Muscle layer of colon (tissue), 2 donors: ENCODE data around the gene NOXA1.

Experiments used
- H3K27ac ChIP-seq: one replicate; pipeline ENCODE4 v1.7.0; 2013; ENCODE audit warnings: low read depth, mild to moderate bottlenecking, low read length, moderate library complexity
- H3K27me3 ChIP-seq, 2 donors: one replicate each; pipeline ENCODE4 v1.7.0; 2013; ENCODE audit warnings: low read length in 2 of 2, mild to moderate bottlenecking in 2 of 2; ENCODE audit not compliant: insufficient read depth in 2 of 2, control insufficient read depth in 1 of 2
- H3K36me3 ChIP-seq: one replicate; pipeline ENCODE4 v1.7.0; 2013; ENCODE audit warnings: mild to moderate bottlenecking, low read length; ENCODE audit not compliant: insufficient read depth
- H3K4me1 ChIP-seq: one replicate; pipeline ENCODE4 v1.7.0; 2013; ENCODE audit warnings: mild to moderate bottlenecking, low read length; ENCODE audit not compliant: insufficient read depth
- H3K4me3 ChIP-seq, 2 donors: one replicate each; pipeline ENCODE4 v1.7.0; 2013; ENCODE audit warnings: low read length in 2 of 2, low read depth in 1 of 2, mild to moderate bottlenecking in 1 of 2, moderate library complexity in 1 of 2
- H3K9ac ChIP-seq: one replicate; pipeline ENCODE4 v1.7.0; 2013; ENCODE audit warnings: low read length
- H3K9me3 ChIP-seq: one replicate; pipeline ENCODE4 v1.7.0; 2013; ENCODE audit warnings: mild to moderate bottlenecking, low read length
- donor health status: abdominal sarcoma.
- donor health status: Adenocarcinoma of cecum.

Gene NOXA1

DNA sequence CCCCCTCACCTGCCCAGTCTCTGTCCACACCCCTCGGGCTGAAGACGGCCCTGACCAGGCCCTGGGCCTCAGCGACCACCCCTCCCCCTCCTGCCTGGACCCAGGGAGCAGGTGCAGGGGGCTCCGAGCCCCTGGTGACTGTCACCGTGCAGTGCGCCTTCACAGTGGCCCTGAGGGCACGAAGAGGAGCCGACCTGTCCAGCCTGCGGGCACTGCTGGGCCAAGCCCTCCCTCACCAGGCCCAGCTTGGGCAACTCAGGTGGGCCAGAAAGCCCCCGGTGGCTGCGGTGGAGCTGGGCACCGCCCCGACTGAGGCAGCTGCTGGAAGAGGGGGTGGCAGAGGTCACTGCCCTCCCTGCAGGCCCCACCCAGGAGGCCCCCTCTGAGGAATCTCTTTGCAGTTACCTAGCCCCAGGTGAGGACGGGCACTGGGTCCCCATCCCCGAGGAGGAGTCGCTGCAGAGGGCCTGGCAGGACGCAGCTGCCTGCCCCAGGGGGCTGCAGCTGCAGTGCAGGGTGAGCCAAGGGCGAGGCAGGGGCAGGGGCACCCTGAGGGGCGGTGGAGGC lies 10.2 kb downstream of the NOXA1 start:
- H3K4me1 ChIP-seq: no peaks in the 10 kb centered on the region
- no peaks in the 10 kb centered on the region for H3K9me3 ChIP-seq
- no peak overlapping the region for H3K27ac ChIP-seq
- peaks cover 0 to 36% of the 10 kb centered on the region in 2 donors for H3K27me3 ChIP-seq
- H3K9ac ChIP-seq: no peak overlapping the region
- no peaks in the 10 kb centered on the region for H3K36me3 ChIP-seq
- no peak overlapping the region for H3K4me3 ChIP-seq

DNA sequence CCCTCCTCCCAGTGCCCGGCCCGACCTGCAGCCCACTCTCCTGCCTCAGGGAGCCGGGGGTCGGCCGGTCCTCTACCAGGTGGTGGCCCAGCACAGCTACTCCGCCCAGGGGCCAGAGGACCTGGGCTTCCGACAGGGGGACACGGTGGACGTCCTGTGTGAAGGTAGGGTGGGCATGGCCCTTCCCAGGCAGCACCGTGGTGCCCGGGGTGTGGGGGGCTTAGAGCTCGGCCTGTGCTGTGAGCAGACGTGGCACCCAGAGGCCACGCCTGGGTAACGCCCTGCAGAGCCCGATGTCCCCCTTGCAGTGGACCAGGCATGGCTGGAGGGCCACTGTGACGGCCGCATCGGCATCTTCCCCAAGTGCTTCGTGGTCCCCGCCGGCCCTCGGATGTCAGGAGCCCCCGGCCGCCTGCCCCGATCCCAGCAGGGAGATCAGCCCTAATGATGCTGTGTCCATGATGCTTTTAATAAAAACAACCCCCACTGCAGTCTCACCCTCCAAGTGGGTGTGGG lies 10.8 kb downstream of the NOXA1 start:
- Histone ChIP-seq H3K27ac (no peak overlapping the region), H3K27me3 (peaks cover 0 to 41% of the 10 kb centered on the region in 2 donors), H3K4me1 (no peaks in the 10 kb centered on the region), H3K4me3 (no peak overlapping the region), H3K9me3 (no peaks in the 10 kb centered on the region), H3K36me3 (no peaks in the 10 kb centered on the region), H3K9ac (no peak overlapping the region)

DNA sequence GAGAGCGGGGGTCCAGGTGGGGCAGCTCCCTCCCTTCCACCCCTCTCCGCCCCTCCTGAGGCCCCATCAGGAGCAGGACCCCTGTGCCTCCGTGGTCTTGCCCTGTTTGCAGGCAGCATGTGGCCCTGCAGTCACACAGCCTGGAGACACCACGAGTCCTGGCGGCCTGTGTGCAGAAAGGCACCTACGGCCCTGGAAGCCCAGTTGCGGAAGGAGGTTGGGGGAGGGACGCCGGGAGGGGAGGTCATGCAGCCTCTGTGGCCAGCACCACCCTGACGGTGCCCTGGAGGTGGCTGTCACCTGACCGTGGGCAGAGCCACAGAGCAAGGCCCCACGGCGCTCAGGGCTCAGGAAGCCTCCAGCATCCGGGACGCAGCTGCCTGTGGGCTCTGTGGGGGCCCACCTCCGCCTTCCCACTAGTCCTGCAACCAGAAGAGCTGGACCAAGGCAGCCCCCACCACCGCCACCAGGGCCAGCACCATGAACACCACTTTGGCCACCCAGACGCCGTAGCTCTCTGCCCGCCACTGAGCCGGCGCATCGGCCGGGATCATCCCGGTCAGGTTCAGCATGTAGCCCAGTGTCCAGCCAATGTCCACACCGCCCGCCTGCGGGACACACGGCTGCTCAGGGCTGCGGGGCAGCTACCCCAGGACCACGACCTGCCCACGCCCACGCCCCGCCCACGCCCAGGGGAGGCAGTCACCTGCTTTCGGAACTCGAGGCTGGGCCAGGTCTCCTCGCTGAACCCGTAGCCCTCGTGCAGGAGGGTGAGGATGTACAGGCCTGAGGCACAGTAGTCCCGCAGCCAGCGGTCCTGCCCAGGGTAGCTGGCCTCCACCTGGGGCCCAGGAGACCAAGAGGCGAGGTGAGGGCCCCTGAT lies 11.5 kb downstream of the NOXA1 start:
- no peaks in the 10 kb centered on the region for H3K9me3 ChIP-seq
- no peak overlapping the region for H3K4me3 ChIP-seq
- no peak overlapping the region for H3K9ac ChIP-seq
- H3K27ac ChIP-seq: no peak overlapping the region
- peaks cover 0 to 40% of the 10 kb centered on the region in 2 donors for H3K27me3 ChIP-seq
- no peaks in the 10 kb centered on the region for H3K36me3 ChIP-seq
- no peaks in the 10 kb centered on the region for H3K4me1 ChIP-seq

DNA sequence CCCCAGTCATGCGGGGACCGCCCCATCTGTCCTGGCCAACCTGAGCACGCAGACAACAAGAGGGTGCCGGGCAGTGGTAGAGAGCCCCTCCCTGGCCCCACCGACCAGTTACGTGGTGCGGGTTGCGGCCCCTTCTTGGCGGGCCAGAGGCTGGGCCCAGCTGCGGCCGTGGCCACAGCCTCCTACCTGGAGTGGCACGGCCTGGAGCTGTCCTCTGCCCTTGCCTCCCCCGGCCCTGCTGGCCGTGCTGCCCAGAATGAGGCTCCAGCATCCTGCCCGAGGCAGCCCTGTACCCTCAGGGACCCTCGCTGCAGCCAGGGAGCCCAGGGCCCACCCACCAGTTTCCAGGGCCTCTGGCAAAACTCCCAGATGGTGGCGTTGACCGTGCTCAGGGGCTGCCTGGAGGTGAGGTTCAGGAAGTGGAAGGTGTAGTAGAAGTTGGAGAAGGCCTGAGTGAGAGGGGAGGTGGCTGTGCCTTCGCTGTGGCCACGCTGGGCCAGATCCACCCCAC lies 12.2 kb downstream of the NOXA1 start:
- Histone ChIP-seq H3K9ac (no peak overlapping the region), H3K4me3 (no peak overlapping the region), H3K27me3 (peaks cover 0 to 33% of the 10 kb centered on the region in 2 donors), H3K36me3 (no peaks in the 10 kb centered on the region), H3K9me3 (no peaks in the 10 kb centered on the region), H3K4me1 (no peaks in the 10 kb centered on the region), H3K27ac (no peak overlapping the region)

DNA sequence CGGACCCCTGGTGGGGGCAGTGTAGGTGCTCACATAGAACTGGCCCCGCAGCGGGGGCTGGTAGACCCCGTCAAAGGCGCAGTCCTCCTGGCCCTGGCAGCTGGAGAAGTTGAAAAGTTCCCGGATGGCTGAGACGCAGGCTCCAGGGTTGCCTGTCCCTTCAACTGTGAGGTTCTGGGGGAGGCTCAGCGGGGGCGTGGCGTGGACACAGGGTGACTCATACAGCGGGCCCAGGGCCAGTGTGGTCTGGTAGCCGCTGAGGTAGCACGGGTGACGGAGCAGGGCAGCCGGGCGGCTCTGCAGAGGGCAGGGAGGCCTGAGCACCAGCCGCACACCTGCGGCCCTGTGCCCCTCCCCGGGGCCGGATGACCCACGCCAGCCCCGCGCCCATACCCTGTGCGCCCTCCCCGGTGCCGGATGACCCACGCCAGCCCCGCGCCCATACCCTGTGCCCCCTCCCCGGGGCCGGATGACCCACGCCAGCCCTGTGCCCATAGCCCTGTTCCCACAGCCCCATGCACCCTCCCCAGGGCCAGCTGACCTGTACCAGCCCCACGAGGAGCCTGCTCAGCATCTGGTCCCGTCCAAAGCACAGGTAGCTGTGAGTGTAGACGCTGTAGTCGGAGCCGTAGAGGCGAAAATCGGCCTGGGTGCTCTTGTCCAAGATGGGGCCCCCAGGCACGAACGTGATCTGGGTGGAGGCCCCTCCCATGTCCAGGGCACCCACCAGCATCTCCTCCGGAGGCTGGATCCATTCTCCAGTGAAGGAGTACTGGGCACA lies 13.0 kb downstream of the NOXA1 start:
- no peaks in the 10 kb centered on the region for H3K4me1 ChIP-seq
- peaks cover 0 to 26% of the 10 kb centered on the region in 2 donors for H3K27me3 ChIP-seq
- H3K36me3 ChIP-seq: no peaks in the 10 kb centered on the region
- H3K4me3 ChIP-seq: no peak overlapping the region
- no peaks in the 10 kb centered on the region for H3K9me3 ChIP-seq
- no peak overlapping the region for H3K27ac ChIP-seq
- H3K9ac ChIP-seq: no peak overlapping the region

DNA sequence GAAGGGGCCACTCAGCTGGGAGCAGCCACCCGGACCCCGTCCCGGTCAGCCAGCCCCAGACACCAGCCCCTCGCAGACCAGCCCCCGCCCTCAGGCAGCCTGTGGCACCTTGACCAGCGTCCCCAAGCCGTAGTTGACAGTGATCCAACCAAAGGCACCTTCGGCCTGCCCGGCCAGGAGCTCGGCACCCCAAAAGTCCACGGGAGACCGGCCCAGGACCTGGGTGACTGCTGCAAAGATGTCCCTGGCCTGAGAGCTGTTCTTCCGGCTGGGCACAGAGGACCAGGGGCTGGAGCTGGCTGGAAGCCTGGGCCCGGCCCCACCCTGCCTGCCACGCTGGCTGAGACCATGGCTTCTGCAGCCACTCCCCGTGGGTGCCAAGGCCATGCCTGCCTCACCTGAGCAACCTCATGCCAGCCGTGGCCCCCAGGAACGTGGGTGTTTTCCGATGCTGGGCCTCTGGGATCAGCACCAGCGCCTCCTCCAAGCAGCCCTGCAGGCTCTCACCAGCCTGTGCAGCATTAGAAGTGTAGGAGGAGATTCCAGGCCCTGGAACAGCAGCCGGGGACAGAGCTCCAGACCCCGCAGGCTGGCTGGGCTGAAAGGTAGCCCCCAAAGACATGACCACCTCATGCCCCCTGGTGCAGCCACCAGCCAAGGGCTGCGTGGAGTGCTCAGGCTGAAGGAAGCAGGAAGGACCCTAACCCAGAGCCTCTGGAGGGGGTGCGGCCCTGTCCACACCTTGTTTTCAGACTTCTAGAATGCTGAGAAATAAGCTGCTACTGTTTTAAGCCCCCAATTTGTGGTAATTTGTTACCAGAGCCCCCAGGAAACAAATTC lies 13.8 kb downstream of the NOXA1 start:
- Histone ChIP-seq H3K4me1 (no peaks in the 10 kb centered on the region), H3K9me3 (no peaks in the 10 kb centered on the region), H3K9ac (no peak overlapping the region), H3K27ac (no peak overlapping the region), H3K27me3 (peaks cover 0 to 26% of the 10 kb centered on the region in 2 donors), H3K36me3 (no peaks in the 10 kb centered on the region), H3K4me3 (no peak overlapping the region)

DNA sequence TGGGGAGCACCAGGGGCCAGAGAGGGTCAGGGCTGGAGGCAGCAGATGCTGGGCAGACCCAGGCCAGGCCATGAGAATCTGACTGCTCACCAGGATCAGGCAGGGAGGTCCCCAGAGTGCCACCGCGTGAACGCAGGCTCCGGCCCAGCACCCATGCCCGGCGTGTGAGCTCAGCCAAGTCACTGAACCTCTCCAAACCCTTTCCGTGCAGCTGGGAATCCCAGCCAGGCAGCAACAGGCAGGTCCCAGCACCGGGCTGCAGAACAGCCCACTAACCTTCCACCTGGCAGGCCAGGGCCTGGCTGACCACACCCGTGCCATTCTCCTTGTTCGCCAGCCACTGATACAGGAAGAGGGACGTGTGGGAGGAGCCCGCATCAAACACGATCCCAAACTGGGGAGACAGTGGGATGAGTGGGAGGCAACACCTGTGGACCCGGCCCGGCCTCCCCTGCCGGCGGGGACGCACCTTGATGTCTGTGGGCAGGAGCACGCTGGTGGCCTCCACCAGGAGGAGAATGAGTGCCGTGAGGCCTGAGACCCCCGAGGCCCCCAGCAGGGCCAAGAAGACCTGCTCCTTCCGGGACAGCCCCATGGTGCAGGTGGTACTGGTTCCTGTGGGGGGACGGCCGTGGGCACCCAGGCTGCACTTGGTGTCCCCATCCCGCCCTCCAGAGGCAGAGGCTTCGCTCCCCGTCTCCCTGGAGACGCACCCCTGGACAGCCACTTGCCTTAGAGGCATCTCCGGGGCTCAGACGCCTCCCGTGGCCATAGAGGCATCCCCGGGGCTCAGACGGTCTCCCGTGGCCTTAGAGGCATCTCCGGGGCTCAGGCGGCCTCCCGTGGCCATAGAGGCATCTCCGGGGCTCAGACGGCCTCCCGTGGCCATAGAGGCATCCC lies 14.7 kb downstream of the NOXA1 start:
- no peaks in the 10 kb centered on the region for H3K36me3 ChIP-seq
- no peak overlapping the region for H3K9ac ChIP-seq
- peaks cover 0 to 26% of the 10 kb centered on the region in 2 donors for H3K27me3 ChIP-seq
- no peaks in the 10 kb centered on the region for H3K9me3 ChIP-seq
- no peak overlapping the region for H3K4me3 ChIP-seq
- H3K4me1 ChIP-seq: no peaks in the 10 kb centered on the region
- no peak overlapping the region for H3K27ac ChIP-seq

DNA sequence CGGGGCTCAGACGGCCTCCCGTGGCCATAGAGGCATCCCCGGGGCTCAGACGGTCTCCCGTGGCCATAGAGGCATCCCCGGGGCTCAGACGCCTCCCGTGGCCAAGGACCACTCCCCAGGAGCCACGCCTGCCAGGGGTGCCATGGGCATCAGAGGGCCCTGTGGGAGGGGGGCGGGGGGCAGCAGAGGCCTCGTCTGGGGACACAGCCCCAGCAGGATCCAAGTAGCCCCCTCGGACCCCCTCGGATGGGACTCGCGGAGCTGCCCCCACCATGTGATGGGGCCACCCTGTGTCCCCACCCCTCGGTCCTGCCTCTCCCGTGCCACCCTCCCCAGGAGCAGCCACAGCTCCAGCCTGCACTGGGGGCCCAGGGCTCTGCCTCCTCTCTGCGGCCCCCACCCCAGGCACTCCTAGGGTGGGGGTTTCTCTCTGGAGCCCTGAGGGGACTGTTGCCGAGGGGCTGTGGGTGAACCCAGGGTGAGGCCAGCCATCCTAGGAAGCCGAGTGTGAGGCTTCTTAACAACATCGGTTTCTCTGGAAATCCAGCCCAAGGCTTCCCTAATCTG lies 15.5 kb downstream of the NOXA1 start:
- Histone ChIP-seq H3K4me3 (no peak overlapping the region), H3K4me1 (no peaks in the 10 kb centered on the region), H3K9me3 (no peaks in the 10 kb centered on the region), H3K27me3 (peaks cover 0 to 26% of the 10 kb centered on the region in 2 donors), H3K36me3 (no peaks in the 10 kb centered on the region), H3K9ac (no peak overlapping the region), H3K27ac (no peak overlapping the region)

DNA sequence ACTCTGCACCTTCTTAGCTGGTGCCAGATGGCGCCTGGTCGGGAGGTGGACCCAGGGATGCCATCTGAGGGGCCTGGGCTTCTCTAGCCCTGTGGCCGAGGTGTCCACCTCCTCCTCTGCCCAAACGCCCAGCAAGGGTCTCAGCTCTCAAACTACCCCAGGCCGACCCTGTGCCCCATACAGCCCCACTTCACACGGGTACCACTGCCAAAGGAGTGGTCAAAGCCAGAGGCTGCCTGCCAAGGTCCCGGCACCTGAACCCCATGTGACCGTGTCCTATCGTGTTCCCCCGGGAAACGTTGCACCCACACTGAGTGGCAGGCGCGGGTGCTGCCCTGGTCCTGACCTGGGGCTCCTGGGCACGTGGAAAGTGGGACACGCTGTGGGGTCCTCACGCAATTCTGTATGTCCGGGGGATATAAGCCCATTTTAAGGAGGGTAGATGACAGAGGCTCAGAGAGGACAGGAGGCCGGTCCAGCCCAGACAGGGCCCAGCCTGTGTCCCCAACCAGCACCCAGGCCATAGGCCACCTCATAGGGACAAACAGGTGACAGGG lies 16.0 kb downstream of the NOXA1 start:
- peaks cover 0 to 29% of the 10 kb centered on the region in 2 donors for H3K27me3 ChIP-seq
- H3K4me3 ChIP-seq: no peak overlapping the region
- no peak overlapping the region for H3K9ac ChIP-seq
- no peaks in the 10 kb centered on the region for H3K4me1 ChIP-seq
- H3K9me3 ChIP-seq: no peaks in the 10 kb centered on the region
- H3K36me3 ChIP-seq: no peaks in the 10 kb centered on the region
- H3K27ac ChIP-seq: no peak overlapping the region
